Endodermal cell (in vitro differentiated cells): ENCODE results near the gene SUSD3. TPM values are rescaled to one million over a fixed set of nuclear protein-coding genes. Genes with fewer than 3 reads are reported as not detected.

Experiments
- DNase-seq: peaks from one replicate; pipeline ENCODE4 v3.0.0-alpha.2; 2017
- H3K27ac ChIP-seq: 2 replicates; pipeline ENCODE4 v1.5.1; 2013; ENCODE audit warnings: mild to moderate bottlenecking, low read depth, low read length, moderate library complexity
- H3K27me3 ChIP-seq: 2 replicates; pipeline ENCODE4 v1.6.1; 2013; ENCODE audit warnings: mild to moderate bottlenecking, low read length, moderate library complexity; ENCODE audit not compliant: insufficient read depth, control insufficient read depth, poor library complexity, severe bottlenecking
- H3K36me3 ChIP-seq: 2 replicates; pipeline ENCODE4 v1.7.0; 2013; ENCODE audit warnings: mild to moderate bottlenecking, low read length, moderate library complexity; ENCODE audit not compliant: control insufficient read depth, insufficient read depth
- H3K4me1 ChIP-seq: one replicate; pipeline ENCODE4 v1.7.0; 2013; ENCODE audit warnings: low read length; ENCODE audit not compliant: control insufficient read depth, insufficient read depth
- H3K4me3 ChIP-seq: 2 replicates; pipeline ENCODE4 v1.5.1; 2013; ENCODE audit warnings: mild to moderate bottlenecking, low read length, moderate library complexity
- H3K9ac ChIP-seq: 2 replicates; pipeline ENCODE4 v1.6.1; 2013; ENCODE audit warnings: mild to moderate bottlenecking, low read length, moderate library complexity; ENCODE audit not compliant: poor library complexity, severe bottlenecking; ENCODE audit errors: extremely low read depth
- H3K9me3 ChIP-seq: 2 replicates; pipeline ENCODE4 v1.6.1; 2013; ENCODE audit warnings: mild to moderate bottlenecking, low read length, moderate library complexity; ENCODE audit not compliant: control insufficient read depth
- H3K27ac Mint-ChIP-seq: 2 replicates; pipeline ENCODE4 v1.8.0; 2020; ENCODE audit warnings: mixed read lengths
- H3K27me3 Mint-ChIP-seq: 2 replicates; pipeline ENCODE4 v1.8.0; 2021; ENCODE audit warnings: mild to moderate bottlenecking, mixed read lengths; ENCODE audit not compliant: insufficient read depth
- H3K36me3 Mint-ChIP-seq: 2 replicates; pipeline ENCODE4 v1.8.0; 2020; ENCODE audit warnings: low read depth, mixed read lengths
- H3K4me1 Mint-ChIP-seq: 2 replicates; pipeline ENCODE4 v1.8.0; 2020; ENCODE audit warnings: mixed read lengths
- H3K4me3 Mint-ChIP-seq: 2 replicates; pipeline ENCODE4 v1.8.0; 2020; ENCODE audit warnings: mild to moderate bottlenecking, moderate library complexity, mixed read lengths
- H3K9me3 Mint-ChIP-seq: 2 replicates; pipeline ENCODE4 v1.8.0; 2020; ENCODE audit warnings: mild to moderate bottlenecking, mixed read lengths
- WGBS, 2 experiments: methylation state at CpG; one replicate each; pipeline versions ENCODE4 v1.1.5 to v1.1.7; 2013; ENCODE audit warnings: missing lambda C conversion rate in 2 of 2, mixed read lengths in 1 of 2; ENCODE audit not compliant: insufficient coverage in 1 of 2, insufficient read length in 1 of 2; 5-methylcytosine and 5-hydroxymethylcytosine counted together
- total RNA-seq, 2 donors: library from RNA; stranded (reverse); fragmentation: NEBNext Ultra II Directional in 1 of 2; extraction: Animal tissue kit (Norgen Biotek cat#: 25700) in 1 of 2; gene quantifications; 2 replicates in 1 of 2; 3 replicates in 1 of 2; pipeline ENCODE4 v1.2.1, GENCODE V29; 2021
- TF ChIP-seq, protein P1 (sequence below): fragments of 200-600 bp; sonication (generic); conservative IDR thresholded peaks from 2 replicates; pipeline ENCODE4 v1.5.0; 2021; ENCODE audit warnings: antibody characterized with exemption, mild to moderate bottlenecking

The SUSD3 gene
- total RNA-seq, 2 donors from 2014 or later, result 5.1 to 5.9 TPM

DNA sequence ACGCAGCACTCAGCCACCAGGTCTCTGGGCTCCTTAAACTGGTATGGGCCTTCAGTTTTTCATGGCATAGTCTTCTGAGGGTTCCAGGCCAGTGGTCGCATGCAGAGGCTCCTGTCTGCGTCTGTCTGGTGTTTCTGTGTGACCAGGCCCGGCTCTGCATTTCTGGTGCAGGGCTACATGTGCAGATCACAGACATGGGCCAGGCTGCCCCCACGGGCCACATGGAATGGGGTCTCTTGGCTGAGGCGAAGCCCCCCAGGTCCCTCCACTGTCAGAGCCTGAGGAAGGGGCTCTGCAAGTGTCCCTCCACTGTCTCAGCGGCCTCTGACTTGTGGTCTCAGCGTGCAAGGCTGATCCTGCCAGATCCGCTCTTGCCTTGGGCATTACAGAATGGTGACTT, 21.9 kb downstream of the SUSD3 start:
- H3K4me3 ChIP-seq, result no peak overlapping the region
- H3K27ac ChIP-seq, result no peak overlapping the region
- H3K27me3 ChIP-seq, result no peaks in the 10 kb centered on the region
- no peak overlapping the region for H3K9ac ChIP-seq
- 85 to 95% methylated on average over 6 to 9 of the region's 9 CpGs for WGBS, 2 experiments
- peaks cover under 1% of the 10 kb centered on the region for H3K9me3 Mint-ChIP-seq
- H3K27ac Mint-ChIP-seq, result no peak overlapping the region
- H3K36me3 Mint-ChIP-seq, result peaks cover under 1% of the 10 kb centered on the region
- DNase-seq, result peak; percentile 28
- no peaks in the 10 kb centered on the region for H3K9me3 ChIP-seq
- H3K4me1 Mint-ChIP-seq, result no peaks in the 10 kb centered on the region
- H3K36me3 ChIP-seq, result no peaks in the 10 kb centered on the region
- TF ChIP-seq, protein P1, sequence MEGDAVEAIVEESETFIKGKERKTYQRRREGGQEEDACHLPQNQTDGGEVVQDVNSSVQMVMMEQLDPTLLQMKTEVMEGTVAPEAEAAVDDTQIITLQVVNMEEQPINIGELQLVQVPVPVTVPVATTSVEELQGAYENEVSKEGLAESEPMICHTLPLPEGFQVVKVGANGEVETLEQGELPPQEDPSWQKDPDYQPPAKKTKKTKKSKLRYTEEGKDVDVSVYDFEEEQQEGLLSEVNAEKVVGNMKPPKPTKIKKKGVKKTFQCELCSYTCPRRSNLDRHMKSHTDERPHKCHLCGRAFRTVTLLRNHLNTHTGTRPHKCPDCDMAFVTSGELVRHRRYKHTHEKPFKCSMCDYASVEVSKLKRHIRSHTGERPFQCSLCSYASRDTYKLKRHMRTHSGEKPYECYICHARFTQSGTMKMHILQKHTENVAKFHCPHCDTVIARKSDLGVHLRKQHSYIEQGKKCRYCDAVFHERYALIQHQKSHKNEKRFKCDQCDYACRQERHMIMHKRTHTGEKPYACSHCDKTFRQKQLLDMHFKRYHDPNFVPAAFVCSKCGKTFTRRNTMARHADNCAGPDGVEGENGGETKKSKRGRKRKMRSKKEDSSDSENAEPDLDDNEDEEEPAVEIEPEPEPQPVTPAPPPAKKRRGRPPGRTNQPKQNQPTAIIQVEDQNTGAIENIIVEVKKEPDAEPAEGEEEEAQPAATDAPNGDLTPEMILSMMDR, result no peak
- H3K4me3 Mint-ChIP-seq, result no peak overlapping the region
- H3K4me1 ChIP-seq, result no peaks in the 10 kb centered on the region
- no peaks in the 10 kb centered on the region for H3K27me3 Mint-ChIP-seq

DNA sequence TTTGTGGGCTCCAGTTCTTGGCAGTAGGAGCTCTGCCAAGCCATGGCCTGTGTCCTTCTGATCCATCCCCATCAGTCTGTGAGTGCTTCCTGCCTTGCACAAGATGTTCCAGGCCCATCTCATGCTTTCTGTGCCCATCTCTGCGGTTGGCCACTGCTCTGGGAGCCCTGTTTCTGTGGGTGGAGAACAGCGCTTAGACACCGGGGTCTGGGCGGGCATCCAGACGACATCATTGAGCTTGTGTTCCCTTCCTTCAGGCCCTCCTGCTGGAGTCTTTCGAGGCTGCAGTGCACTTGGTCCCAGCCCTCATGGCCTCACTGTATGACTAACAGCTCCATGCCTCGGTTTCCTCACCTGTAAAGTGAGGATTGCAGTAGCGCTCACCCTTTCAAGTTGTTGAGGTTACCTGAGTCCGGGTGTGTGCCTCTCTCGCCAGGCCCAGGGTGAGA, 22.6 kb downstream of the SUSD3 start:
- Mint-ChIP-seq H3K9me3 (peaks cover 5% of the 10 kb centered on the region), H3K4me1 (no peaks in the 10 kb centered on the region), H3K27ac (no peak overlapping the region), H3K4me3 (no peak overlapping the region), H3K27me3 (no peaks in the 10 kb centered on the region), H3K36me3 (peaks cover 6% of the 10 kb centered on the region)
- peaks cover 4% of the 10 kb centered on the region for H3K9me3 ChIP-seq
- no peak overlapping the region for H3K9ac ChIP-seq
- 88 to 93% methylated on average over 5 to 10 of the region's 10 CpGs for WGBS, 2 experiments
- TF ChIP-seq, protein P1, result no peak
- H3K4me1 ChIP-seq, result no peaks in the 10 kb centered on the region
- H3K27ac ChIP-seq, result no peak overlapping the region
- H3K36me3 ChIP-seq, result no peaks in the 10 kb centered on the region
- no peak overlapping the region for H3K4me3 ChIP-seq
- DNase-seq, result peak; percentile 24
- no peaks in the 10 kb centered on the region for H3K27me3 ChIP-seq

DNA sequence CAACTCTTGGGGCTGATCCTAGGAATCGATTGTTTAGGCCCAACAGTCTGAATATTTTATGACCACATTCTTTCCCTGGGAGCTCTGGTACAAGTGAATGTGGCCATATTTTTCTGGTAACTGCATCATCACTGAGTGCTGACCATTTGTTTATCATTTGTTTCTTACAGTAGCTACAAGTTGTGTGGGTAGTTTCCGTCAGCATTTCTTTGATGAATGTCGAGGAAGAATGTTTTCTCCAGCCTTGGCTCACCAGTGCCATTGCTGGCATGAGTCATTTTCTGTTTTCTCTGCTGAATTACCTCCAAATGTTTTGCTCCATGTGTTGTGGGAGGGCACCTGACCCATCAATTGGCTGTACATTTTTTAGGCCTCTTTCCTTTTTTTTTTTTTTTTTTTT, 23.4 kb downstream of the SUSD3 start:
- Mint-ChIP-seq H3K36me3 (peaks cover 11% of the 10 kb centered on the region), H3K4me3 (no peak overlapping the region), H3K4me1 (no peaks in the 10 kb centered on the region), H3K27me3 (no peaks in the 10 kb centered on the region), H3K9me3 (peaks cover 7% of the 10 kb centered on the region), H3K27ac (no peak overlapping the region)
- Histone ChIP-seq H3K4me1 (no peaks in the 10 kb centered on the region), H3K27me3 (no peaks in the 10 kb centered on the region), H3K9ac (no peak overlapping the region), H3K27ac (no peak overlapping the region), H3K4me3 (no peak overlapping the region), H3K9me3 (peaks cover 4% of the 10 kb centered on the region), H3K36me3 (no peaks in the 10 kb centered on the region)
- peak; percentile 3 for DNase-seq
- WGBS, 2 experiments, result 94 to 96% methylated on average over 3 of the region's 3 CpGs
- TF ChIP-seq, protein P1, result no peak
